GM21360 (cell line): Measurements from ENCODE around the gene ZNF132.
A peak's percentile ranks its signal among the peaks of the same experiment; 100 is the strongest.
"Not testable (repeated sequence)": the region's sequence is repeated elsewhere in the genome, so short reads cannot be mapped to it uniquely, and the experiment has no call there.

Experiments
- ATAC-seq: cut with Tn5 transposase; IDR thresholded peaks from one replicate; pipeline ENCODE4 v1.9.1; 2021; ENCODE audit warnings: mild to moderate bottlenecking, moderate library complexity; ENCODE audit not compliant: unreplicated experiment

The ZNF132 gene

GRCh38 chr19:58408152-58409009, 31.6 kb downstream of the ZNF132 start, which contains the start of gene ZNF584:
TSS of gene ZNF584 (plus strand) at chr19:58408649. CDS start at chr19:58409148, 499 bp downstream.
- ATAC-seq: peak; percentile 86

GRCh38 chr19:58407658-58408151, 32.2 kb downstream of the ZNF132 start:
- ATAC-seq: peak; percentile 8

GRCh38 chr19:58406818-58407657, 32.9 kb downstream of the ZNF132 start:
- no peak for ATAC-seq

- ATAC-seq: not testable (repeated sequence)
Measured at GRCh38 chr19:58403920-58404478, 36.0 kb downstream of the ZNF132 start.

- ATAC-seq: no peak
Measured at GRCh38 chr19:58401840-58402421, 38.0 kb downstream of the ZNF132 start.

- ATAC-seq: peak; percentile 97
Measured at GRCh38 chr19:58400916-58401839, 38.8 kb downstream of the ZNF132 start.

- no peak for ATAC-seq
Measured at GRCh38 chr19:58400316-58400915, 39.5 kb downstream of the ZNF132 start.

- no peak for ATAC-seq
Measured at GRCh38 chr19:58399903-58400302, 40.0 kb downstream of the ZNF132 start.

- no peak for ATAC-seq
Measured at GRCh38 chr19:58398545-58398944, 41.4 kb downstream of the ZNF132 start.

GRCh38 chr19:58398087-58398486, 41.9 kb downstream of the ZNF132 start:
- ATAC-seq: no peak

- no peak for ATAC-seq
Measured at GRCh38 chr19:58397533-58398037, 42.4 kb downstream of the ZNF132 start.

- no peak for ATAC-seq
Measured at GRCh38 chr19:58396691-58397532, 43.0 kb downstream of the ZNF132 start.

GRCh38 chr19:58395979-58396627, 43.9 kb downstream of the ZNF132 start:
- ATAC-seq: no peak

GRCh38 chr19:58395220-58395978, 44.6 kb downstream of the ZNF132 start, which contains the start of gene RNF225:
TSS of gene RNF225 (plus strand) at chr19:58395656. CDS start at chr19:58396090, 434 bp downstream.
- no peak for ATAC-seq

- ATAC-seq: no peak
Measured at GRCh38 chr19:58394821-58395219, 45.1 kb downstream of the ZNF132 start.

GRCh38 chr19:58393725-58394033, 46.3 kb downstream of the ZNF132 start:
- no peak for ATAC-seq
